Stimulated activated CD4-positive, alpha-beta T cell treated with anti-CD3 and anti-CD28 coated beads, Interleukin-4, amount 100 ng/mL, for 1 hour (primary cell): Measurements from ENCODE around the gene RFT1.

Source experiments
- DNase-seq: peaks from one replicate; pipeline ENCODE4 v3.0.0-alpha.2; 2020

RFT1 gene

GRCh38 chr3:53149699-53150098 is 19.5 kb upstream of the RFT1 start:
- DNase-seq, result no peak

DNA sequence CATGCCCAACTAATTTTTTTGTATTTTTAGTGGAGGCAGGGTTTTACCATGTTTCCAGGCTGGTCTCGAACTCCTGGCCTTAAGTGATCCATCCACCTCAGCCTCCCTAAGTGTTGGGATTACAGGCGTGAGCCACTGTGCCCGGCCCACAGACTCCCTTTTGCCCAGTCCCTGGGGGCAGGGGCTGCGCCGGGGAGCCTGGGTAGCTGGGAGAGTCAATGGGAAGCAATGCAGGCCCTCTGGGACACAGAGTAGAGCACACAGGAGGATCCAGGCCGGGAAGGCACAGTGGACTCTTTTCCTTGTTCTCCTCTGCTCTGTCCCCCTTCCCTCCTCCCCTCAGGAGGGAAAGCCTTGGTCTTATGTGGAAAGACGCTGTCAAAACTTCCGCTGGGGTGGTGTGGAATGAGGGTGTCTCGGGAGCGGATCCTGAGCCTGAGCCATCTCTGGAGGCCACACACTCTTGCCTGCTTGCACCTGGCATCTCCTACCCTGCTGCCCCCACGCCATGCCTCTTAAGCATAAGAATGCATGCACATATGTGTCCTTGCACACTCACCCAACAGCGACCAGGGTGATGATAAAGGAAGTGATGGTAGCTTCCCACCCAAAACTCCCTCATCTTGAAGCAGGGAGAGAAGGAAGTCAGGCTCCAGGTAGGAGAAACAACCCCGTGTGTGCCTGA is 18.9 kb upstream of the RFT1 start:
- no peak for DNase-seq

DNA sequence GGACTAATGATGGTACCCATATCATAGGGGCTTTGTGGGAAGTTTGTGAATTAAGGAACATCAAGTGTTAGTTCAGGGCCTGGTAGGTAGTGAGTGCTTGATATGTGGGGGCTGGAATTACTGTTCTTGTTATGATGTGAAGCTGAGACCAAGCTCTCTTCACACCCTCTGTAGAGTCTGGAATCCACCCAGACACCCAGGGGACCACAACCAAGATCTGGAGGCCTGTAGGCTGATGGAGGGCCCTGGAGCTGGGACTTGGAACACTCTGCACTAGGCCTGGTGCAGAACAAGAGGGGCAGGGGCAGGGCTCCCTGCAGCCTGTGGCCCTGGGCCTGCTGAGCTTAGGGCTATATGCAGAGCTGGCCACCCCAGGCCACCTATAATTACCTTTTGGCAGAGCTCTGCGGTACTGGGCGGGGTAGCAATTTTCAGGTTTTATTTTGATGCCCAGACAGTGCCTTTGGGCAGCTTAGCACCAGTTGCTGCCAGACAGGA is 17.7 kb upstream of the RFT1 start:
- no peak for DNase-seq

DNA sequence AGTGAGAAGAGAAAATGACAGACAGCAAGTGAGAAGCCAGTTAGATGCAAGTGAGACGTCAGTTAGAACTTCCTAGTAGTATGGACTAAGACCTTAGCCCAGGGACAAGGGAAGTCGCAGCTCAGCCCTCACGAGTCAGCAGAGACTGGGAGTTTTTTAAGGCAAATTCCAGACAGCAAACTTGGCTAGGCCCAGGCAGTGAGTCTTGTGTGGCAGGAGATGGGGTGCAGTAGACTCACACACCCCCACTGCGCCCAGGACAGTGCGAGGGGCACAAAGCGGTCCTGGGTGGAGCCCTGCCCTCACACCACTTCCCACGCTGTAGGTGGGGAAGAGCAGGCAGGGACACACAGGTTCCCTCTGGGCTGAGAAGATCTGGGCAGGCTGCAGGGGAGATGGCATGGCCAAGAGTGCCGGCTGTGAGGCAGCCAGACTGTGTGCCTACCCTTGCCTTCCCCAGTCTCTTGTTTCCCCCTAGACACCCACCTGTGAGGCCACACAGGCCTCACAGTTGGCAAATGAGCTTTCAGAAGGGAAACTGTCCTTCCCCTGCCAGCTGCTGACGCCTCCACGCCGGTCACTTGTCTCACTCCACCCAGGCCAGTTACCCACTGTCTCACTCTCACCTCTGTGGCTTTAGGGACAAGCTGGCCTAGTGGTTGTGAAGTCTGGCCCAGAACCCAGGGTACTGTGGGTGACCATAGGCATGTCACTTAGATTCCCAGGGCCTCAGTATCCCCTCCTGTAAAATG is 17.1 kb upstream of the RFT1 start:
- DNase-seq, result no peak

DNA sequence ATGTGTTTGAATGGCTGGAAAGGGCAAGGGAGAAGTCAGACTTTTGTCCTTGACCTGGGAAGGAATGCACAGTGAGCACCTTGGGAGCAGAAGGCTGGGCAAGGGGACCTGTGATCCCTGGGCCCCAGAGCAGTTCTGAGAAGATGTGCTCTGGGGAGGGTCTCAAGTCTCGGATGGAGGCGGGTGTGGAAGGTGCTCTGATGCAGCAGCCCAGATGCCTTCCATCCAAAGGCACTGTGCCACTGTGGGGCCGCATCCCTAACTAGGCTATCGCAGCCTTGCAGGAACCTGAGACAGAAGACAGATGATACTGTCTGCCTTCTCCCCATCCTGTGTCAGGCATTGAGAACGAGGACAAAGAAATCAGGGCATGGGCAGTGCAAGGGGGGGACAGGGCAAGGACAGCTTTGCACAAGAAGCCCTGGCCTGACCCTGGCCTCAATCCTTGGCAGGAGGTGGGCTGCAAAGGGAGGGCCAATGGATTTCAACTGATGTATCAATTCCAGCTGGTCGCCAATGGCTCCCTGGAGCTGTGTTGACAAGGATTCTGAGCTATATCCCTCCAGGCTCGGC is 16.2 kb upstream of the RFT1 start:
- DNase-seq, result no peak

- DNase-seq, result no peak
Observed at GRCh38 chr3:53145713-53146080, 15.5 kb upstream of the RFT1 start.

DNA sequence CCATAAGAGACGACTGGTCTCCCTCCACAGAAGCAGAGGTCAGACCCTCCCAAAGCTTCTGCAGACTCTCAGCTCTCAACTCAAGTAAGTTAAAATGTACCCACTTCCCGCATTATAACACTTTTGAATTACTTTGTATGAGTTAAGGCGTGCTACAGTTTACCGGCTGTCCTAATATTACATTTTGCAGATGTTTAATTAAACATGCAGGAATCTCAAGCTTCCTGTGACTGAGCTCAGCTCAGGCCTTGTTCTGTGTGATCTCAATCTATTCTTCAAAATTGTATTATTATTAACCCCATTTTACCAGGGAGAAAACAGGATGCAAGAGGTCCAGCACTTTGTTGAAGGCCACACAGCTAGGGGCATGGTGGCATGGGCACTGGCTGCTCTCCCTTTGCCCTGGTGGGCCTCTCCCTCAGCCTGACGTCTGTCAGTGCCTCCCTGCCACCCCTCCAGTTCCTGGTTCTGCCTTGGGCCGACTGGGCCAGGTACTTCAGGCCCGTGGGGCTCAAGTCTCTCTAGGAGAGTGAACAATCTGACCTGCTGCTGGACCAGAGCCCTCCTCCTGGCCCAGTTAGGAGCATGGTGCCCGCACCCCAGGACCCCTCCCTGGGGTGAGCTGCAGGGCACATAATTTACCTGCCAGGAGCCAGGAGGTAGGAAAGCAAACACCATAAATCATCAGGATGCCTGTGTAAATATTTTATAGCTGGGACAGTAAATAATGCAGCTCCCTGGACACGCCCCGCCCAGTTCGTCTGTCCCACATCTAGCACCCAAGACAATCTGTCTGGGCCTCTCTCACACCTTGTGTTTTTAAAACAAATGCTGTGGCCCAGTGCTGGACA is 14.9 kb upstream of the RFT1 start:
- DNase-seq, result no peak

DNA sequence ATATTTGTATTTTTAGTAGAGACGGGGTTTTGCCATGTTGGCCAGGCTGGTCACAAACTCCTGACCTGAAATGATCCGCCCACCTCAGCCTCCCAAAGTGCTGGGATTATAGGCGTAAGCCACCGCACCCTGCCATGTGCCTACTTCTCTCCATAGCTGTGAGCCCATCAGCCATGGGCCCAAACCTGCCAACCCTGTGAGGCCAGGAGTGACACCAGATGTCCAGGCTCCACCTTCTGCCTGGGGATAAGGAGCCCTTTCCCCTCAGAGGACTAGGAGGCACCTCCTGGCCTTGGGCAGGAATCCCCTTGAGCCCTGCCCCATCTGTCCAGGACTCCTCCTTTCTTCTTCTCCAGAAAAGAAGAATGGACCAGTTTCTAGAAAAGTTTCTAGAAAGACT is 14.2 kb upstream of the RFT1 start:
- DNase-seq, result no peak

GRCh38 chr3:53142986-53143385 is 12.8 kb upstream of the RFT1 start:
- no peak for DNase-seq

- no peak for DNase-seq
Observed at GRCh38 chr3:53140847-53141845, 10.9 kb upstream of the RFT1 start.

- DNase-seq, result no peak
Observed at GRCh38 chr3:53139906-53140846, 9.9 kb upstream of the RFT1 start.

DNA sequence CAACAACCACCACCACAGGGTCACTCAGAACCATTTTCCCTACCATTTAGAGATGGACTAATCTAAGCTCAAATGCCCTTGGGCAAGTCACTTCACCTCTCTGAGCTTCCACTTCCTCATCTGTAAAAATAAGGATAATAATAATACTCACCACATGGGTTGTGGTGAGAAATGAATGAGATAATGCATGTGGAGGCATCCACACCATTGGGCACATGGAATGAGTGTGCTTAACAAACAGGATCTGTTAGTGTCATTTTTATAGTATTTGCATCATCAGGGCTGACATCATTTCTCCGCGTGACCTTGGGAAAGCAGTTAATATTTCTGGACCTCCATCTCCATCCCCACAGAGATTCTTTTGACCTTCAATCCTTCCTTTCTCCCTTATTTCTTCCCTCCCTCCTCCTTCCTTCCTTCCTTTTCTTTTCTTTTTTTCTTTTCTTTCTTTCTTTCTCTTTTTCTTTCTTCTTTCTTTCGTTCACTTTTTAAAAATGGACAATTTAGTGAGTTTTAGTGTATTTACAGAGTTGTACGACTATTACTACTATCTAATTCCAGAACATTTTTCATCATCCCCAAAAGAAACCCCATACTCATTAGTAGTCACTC is 7.7 kb upstream of the RFT1 start:
- DNase-seq, result no peak

DNA sequence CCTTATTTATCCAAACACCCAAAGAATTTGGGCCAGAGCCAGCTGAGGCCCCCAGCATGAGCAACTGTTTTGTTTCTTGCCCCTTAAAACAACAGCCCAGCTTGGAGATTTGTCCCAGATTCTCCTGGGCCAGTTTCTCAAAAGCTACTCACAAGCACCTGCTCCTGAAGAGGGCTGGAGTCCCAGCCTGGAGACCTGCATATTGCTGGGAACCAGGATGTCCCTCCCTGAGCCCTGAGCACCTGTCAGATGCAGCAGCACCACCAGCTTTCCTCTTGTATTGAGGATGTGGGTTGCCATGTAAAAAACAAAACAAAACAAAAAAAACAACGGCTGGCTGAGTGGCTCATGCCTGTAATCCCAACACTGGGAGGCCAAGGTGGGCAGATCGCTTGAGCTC is 7.0 kb upstream of the RFT1 start:
- no peak for DNase-seq

GRCh38 chr3:53134631-53135232 is 4.5 kb upstream of the RFT1 start:
- DNase-seq, result peak; percentile 61

- DNase-seq, result no peak
Observed at GRCh38 chr3:53132347-53132746, 2.1 kb upstream of the RFT1 start.

DNA sequence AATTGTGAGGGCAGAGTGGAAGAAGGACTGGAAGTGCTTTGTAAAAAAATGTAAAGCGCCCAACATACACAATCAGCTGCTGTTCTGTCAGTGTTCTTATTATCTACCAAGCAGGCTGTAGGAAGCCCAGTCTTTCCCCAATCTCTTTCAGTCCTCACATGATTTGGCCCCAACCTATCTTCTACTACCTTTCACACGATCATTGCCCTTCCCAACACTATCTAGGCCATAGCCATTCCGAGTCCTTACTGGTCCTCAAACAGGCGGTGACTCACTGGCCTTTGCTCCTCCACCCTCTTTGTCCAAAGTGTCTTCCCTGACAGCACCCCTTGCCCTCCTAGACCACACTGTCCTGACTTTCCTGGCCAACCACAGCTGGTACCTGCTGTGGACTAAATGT is 861 bp upstream of the RFT1 start:
- no peak for DNase-seq

- no peak for DNase-seq
Observed at GRCh38 chr3:53129344-53129743, 891 bp downstream of the RFT1 start.

DNA sequence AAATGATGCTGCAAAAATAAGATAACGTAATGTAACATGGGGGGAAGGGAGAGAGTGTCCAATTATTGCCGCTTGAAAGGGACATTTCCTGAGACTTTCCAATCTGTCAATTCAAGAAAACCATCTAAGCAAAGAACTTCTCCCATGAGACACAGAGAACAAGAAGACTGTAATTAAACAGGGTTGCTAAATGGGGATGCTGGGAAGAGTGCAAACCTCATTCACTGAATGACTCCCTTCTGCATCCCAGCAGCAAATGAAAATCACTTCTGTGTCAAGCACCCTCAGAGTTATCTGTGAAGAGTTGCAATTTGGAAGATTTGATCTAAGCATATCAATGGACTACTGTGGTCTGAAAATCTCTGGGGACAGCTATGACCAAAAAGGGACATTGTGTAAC is 3.6 kb downstream of the RFT1 start:
- DNase-seq, result no peak

DNA sequence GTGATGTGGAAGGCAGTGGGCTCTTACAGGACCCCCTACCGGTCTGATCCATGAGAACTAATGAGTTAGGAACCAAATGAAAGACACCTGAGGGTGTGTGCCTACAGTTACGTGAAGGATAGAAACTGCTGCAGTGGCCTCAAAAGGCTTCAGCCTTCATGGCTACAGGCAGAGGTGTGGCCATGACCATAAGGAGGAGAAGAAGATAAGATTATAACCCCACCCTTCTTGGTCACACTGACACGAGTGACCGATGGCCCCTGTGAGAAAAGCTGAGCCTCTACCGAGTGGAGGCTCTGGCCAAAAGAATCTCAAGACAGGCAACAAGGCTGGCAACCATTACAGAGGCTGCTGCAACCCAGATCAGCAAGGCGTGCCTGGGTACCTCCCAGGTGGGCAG is 6.3 kb downstream of the RFT1 start:
- no peak for DNase-seq

DNA sequence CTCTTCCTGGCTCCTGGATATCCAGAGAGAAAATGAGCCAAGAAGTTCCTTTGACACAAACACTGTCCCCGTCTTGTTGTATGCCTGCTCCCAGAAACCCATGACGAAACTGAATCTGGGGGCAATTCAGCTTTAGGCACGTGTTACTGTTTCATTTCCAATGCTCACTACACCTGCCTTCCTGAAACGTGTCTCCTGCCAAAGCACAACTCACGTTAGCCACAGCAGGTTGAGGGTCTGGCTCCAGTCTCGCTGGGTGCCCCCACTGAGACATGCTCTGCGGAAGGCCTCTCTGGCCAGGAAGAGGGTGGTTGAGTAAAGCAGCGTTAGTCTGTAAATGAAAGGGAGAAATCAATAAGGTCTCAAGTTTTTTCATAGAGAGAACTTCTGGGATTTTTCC is 6.7 kb downstream of the RFT1 start:
- DNase-seq, result no peak
